GM12873 (cell line): Measurements from ENCODE around the gene PODXL.
A peak's percentile ranks its signal among the peaks of the same experiment; 100 is the strongest.

Source experiments
- TF ChIP-seq, protein P1 (sequence below): IDR thresholded peaks from 2 replicates; pipeline ENCODE4 v1.5.1; 2012; ENCODE audit warnings: low read depth, mild to moderate bottlenecking, moderate library complexity, low read length, control low read depth; ENCODE audit not compliant: insufficient read depth; ENCODE audit errors: missing control alignments

PODXL gene

DNA sequence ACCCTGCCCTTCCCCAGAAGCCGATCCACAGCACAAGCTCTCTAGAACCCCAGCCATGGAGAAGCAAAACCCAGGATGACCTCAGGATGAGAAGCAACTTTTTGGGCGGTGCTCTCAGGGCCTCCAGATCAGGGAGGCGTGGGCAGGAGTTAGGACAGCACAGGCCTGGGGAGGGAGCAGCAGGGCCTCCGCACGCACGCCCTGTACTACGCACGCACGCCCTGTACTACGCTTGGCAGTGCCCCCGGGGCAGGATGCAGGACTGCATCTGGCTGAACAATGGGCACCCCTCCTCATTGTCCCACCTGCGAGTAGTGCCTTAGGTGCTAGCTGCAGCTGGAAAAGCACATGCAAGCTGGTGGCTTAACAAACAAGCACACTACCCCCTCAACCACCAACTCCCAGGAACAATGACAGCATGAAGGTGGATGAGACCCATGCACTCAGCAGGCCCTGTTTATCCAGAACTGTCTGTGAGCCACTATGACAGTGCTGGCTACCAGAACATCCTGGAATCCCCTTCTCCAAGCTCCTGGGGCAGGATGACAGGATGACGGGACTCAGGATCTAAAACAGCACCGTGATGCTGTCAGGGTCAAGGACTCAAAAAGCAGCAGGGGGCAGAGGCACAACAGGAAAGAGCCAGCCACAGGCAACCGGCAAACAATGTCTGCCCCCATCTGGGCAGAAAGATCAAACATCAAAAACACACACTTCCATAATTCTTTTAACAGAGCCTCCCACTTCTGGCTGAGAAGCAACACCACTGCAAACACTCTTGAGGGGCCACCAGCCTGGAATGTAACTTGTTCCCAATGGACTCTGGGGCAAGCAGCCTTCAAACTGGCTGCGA is 11.8 kb downstream of the PODXL start:
- TF ChIP-seq, protein P1, sequence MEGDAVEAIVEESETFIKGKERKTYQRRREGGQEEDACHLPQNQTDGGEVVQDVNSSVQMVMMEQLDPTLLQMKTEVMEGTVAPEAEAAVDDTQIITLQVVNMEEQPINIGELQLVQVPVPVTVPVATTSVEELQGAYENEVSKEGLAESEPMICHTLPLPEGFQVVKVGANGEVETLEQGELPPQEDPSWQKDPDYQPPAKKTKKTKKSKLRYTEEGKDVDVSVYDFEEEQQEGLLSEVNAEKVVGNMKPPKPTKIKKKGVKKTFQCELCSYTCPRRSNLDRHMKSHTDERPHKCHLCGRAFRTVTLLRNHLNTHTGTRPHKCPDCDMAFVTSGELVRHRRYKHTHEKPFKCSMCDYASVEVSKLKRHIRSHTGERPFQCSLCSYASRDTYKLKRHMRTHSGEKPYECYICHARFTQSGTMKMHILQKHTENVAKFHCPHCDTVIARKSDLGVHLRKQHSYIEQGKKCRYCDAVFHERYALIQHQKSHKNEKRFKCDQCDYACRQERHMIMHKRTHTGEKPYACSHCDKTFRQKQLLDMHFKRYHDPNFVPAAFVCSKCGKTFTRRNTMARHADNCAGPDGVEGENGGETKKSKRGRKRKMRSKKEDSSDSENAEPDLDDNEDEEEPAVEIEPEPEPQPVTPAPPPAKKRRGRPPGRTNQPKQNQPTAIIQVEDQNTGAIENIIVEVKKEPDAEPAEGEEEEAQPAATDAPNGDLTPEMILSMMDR = peak; percentile 30

DNA sequence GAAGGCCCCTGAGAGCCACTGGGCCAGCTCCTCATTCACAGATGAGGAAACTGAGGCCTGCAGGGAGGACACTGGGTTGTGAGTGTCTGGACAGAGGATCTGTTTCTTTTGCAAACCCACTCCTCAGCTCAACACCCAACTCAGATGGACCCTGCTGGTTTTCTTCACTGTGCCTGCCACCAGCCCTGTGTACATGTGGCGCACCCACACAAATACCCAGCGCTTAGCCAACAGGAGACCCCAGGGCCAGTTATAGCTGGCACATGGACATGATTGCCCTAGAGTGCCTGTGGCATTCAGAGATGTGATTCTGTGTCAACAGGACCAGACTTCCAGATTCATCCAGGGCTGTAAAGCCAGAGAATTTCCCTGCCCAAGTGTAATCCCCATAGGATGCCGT is 12.4 kb downstream of the PODXL start:
- TF ChIP-seq, protein P1 = no peak

DNA sequence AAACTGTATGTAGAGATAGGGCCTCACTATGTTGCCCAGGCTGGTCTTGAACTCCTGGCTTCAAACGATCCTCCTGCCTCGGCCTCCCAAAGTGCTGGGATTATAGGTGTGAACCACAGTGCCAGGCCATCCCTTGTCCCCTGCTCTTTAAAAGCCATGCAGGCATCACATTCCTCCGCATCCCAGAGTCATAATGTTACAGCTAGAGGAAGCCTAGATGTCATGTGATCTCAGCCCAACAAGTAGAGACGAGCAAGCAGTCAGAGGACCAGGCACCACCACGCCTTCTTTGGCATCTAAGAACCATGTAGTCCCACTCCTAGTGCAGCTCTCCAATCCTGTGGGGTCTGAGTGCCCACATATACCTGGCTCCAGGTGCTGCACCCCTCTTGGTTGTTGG is 13.1 kb downstream of the PODXL start:
- TF ChIP-seq, protein P1 = no peak

DNA sequence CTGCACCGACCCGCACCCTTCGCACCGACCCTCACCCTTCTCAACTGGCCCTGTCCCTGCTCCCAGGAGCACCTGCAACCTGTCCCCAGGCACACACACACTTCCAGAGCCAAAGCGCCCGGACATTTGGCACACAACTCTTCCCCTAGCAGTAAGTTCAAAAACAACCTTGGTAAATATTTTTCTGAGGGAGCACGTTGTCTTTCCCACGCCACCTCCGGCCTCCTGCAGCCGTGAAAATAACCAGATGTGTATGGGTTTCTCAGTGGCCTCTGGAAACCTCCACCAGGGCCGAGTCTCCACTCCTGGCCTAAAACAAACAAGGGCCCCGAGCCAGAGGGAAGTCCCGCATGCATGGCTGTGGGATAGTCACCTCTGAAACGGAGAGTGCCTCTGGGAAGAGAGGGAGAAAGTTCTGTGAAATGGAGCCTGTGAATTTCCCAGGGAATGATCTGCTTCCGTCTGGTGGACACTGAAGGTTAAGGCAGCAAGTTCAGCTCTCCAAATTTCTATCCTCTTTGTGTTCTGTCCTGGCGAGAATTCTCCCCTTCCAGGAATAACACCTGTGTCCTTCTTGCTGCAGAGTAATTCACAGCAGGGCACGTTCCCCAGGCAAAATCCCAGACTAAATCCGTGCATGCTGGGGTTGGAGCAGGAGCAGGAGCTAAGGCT is 15.8 kb downstream of the PODXL start:
- TF ChIP-seq, protein P1 = no peak

DNA sequence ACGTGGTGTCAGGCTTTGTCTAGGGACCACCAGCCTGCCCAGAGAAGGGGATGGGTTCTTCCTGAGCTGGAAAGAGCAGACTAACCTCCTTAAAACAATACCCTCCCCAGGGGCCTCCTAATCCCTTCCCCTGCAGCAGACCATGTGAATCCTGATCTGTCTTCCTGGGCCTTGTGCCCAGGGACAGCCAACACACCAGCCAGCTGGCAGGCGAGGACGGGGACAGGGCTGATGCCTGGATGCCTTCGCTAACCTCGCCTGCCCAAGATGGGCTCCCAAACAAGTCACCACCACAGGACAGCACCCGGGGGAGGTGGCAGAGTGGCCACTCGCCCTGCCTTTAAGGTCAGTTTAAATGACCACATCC is 17.6 kb downstream of the PODXL start:
- TF ChIP-seq, protein P1 = no peak

DNA sequence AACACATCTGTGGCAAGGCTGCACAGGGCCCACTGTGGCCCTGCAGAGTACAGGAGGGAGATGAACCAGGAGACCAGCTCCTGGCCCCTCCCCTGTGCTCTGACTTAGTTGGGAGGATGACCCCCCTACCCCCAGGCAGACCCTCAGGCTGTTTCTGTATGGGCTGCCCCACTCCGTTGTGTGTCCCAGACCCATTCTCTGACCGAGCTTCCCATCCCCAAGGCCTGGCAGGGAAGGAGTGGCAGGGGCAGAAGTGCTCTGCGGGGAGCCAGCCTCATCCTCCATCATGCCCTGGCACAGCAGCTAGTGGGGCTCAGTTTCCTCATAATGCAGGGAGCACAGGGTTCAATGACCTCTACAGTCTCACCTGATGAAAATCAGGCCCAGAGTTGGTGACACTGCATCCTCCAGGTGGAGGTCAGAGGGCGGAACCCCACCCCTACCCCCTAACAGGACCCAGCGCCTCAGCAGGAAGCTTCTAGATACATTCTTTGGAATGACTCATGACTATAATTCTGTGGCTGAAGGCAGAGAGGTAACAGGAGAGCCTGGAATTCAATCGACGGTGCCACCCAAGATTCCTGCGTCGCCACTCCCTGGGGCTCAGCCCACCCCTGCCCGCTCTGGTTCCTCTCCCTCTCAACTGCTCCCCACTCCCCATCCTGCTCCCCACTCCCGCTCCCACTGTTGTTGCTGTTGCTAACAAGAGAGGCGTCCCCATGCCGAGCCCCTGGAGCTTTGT is 18.2 kb downstream of the PODXL start:
- TF ChIP-seq, protein P1 = no peak

DNA sequence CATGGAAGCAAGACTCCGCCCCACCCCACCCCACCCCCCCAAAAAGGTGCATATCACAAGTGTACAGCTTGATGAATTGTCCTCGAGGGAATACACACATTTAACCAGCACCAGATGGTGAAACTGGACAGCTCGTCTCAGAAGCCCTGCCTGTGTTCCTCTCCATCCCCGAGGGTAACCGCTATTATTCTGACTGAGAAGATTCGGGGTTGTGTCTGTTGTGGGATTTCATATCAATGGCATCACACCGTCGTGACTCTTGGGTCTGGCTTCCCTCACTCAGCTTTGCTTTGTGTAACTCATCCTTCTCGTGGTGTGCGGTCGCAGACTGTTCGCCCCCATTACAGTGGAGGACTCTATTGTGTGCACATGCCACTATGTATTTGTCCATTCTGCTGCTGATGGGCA is 18.9 kb downstream of the PODXL start:
- TF ChIP-seq, protein P1 = no peak
